IPS-NIHi7 (cell line): ENCODE results near the gene TCHHL1.
"Not testable (repeated sequence)": the region's sequence is repeated elsewhere in the genome, so short reads cannot be mapped to it uniquely, and the experiment has no call there.

ENCODE experiments used
- DNase-seq: peaks from one replicate; pipeline ENCODE4 v3.0.0; 2012; ENCODE audit warnings: mixed read lengths; ENCODE audit errors: extremely low spot score

TCHHL1 gene

GRCh38 chr1:152086760-152087159 lies 2.1 kb downstream of the TCHHL1 start:
- no peak for DNase-seq

- DNase-seq = no peak
Measured at GRCh38 chr1:152084853-152085252, 4.0 kb downstream of the TCHHL1 start.

DNA sequence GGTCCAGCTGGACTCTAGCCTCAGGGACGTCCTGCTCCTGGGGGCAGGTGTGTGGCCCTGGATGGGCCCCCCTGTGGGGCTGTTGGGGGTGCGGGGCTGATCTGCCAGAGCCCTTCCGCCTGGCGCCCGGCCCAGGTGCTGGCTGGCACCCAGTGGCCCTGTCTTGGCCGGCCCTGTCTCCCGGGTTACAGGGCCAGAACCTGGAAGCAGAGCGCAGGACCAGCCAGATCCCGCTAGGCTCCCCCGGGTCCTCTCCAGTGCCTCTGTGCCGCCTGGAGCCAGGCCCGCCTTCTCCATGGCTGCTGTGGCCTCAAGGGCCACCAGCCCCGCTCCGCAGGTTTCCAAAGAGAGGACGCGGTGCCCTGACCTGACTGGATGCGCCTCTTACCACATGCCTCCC lies 7.8 kb downstream of the TCHHL1 start:
- not testable (repeated sequence) for DNase-seq

DNA sequence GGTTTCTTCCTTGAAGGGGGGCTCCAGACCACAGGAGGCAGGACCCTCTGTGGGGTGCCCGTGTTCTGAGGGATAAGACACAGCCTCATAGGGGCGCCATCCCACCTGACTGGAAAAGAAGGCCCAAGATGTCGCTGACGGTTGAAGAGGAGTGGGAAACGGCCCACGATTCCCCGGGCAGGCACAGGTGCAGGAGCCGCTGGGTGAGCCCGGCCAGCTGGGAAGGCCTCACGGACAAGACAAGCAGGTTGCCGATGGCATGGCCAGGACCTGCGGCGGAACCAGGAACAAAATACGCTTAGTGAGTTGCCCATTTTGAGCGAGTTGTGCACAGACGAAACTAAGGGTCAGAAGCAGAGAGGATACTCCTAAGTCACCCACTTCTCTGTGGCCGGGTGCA lies 8.4 kb downstream of the TCHHL1 start:
- not testable (repeated sequence) for DNase-seq

GRCh38 chr1:152078831-152079441 lies 9.9 kb downstream of the TCHHL1 start:
- no peak for DNase-seq

- DNase-seq = no peak
Measured at GRCh38 chr1:152072311-152072710, 16.6 kb downstream of the TCHHL1 start.

DNA sequence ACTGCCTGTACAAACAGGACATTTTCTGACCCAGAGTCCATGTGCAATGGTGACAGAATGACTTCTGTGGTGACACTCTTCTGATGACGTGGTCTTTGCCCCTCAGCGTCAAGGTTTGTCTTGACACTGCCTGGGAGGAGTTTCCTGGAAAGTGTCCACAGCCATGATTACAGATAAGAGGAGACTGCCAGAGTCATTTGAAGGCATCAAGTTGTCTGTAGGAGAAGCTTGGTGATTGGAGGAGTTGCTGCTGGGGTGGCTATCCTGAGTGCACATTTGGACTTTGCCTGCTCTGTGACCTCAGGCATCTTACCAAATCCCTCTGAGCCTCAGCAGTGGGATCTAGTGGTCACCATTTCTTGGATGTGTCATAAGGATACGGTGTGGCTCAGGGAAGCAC lies 17.7 kb downstream of the TCHHL1 start:
- DNase-seq = no peak

DNA sequence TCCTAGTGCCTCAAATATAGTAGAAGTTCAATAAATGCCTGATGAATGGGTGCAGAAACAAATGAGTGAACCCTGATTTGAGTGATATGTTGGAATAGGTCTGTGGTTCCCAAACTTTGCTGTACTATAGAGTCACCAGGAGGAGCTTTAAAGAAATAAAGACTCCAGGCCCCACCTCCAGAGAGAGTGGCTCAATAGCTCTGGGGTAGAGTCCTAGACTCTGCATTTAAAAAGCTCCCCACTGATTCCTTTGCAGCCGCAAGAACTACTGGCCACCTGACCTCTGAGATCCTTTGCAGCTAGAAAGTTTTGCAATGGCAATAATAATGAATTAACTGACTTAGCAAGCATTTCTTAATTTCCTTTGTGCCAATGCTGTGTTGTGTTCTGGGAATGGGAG lies 20.9 kb downstream of the TCHHL1 start:
- no peak for DNase-seq

GRCh38 chr1:152067150-152067549 lies 21.7 kb downstream of the TCHHL1 start:
- DNase-seq = no peak

DNA sequence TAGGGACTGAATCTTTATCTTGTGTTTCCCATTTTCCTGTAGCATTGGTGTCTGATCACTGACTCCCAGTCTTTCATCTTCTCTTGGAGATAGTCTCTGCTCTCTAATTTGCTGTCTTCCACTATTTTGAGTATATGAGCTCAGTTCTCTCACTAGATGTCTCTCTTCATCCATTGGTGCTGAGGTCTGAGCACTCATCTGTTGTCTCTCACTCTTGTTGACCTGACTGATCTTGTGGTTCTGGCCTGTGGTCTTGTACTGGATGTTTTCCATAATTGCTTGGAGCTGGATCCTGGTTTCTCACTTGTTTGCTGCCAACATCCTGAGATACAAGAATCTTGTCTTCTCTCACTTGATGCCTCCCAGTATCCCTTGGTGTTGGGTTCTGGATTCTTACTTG lies 26.9 kb downstream of the TCHHL1 start:
- DNase-seq = no peak

DNA sequence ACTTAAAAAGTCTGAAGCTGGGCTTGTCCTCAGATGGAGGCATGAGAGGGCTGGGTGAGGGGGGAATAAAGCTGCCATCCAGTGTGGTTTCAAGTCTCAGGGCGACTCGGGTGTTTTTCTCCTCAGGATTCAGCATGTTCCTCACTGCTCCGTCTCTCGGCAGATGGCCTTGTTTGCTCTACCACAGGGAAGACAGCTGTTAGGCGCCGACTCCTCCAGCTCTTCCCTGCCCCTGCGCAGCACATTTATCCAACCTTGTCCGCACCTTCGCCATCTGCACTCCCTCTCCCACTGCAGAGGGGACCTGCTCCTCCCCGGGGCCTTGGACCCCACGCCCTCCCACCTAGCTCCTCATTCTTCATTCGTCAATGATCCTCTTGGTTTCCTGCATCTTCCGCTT lies 35.5 kb downstream of the TCHHL1 start:
- DNase-seq = no peak

DNA sequence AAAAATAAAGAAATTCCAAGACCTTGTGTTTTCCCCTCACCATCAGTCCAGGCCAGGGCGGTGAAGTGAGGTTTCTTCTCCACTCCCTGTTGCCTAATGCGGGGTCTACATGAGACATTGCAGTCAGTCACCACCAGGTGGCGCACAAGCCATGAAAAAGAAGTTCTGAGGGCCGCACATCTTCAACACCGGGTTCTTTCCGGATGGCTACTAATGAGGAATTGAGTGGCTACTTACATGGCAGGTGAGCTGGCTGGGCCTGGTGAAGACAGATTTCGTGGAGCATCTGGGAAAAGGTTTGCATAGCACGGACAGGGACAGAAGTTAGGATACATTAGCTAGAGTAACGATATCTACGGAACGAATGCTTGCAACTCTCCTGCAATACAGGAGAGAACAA lies 36.3 kb downstream of the TCHHL1 start:
- DNase-seq = peak; percentile 90

DNA sequence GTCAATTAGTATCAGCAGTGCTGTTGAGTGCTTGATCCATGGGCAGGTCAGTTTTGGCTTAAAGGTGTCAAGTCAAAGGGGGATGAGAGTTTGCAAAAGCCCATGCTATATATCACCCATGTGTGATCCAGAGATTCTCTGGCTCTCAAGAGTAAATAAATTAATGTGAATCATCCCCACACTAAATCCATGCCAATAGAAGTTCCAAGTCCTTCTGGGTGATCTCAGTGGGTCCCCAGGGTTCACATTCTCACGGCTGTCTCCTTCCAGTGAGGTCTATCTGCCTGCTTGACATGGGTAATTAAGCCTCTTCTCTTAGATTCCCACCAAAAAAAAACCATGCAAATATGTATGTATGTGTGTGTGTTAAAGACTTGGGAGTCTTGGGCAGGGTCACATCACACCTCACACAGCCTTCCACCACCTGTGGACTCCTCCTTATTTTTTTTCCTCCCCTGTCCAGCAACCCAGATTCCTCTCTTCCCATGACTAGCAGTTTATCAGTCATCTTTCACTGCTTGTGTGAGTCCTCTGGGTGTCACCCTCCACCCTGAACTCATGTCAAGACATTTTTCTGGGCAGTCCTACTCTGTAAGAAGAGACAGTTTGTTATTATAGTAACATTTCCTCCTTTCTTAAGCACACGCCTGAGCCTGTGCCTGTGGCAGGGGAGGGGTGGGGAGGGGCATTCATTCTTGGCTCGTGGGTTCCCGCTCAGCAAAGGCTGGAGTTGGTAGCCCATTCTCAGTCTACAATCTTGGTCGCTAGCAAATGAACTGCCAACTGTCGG lies 37.8 kb downstream of the TCHHL1 start:
- DNase-seq = no peak

DNA sequence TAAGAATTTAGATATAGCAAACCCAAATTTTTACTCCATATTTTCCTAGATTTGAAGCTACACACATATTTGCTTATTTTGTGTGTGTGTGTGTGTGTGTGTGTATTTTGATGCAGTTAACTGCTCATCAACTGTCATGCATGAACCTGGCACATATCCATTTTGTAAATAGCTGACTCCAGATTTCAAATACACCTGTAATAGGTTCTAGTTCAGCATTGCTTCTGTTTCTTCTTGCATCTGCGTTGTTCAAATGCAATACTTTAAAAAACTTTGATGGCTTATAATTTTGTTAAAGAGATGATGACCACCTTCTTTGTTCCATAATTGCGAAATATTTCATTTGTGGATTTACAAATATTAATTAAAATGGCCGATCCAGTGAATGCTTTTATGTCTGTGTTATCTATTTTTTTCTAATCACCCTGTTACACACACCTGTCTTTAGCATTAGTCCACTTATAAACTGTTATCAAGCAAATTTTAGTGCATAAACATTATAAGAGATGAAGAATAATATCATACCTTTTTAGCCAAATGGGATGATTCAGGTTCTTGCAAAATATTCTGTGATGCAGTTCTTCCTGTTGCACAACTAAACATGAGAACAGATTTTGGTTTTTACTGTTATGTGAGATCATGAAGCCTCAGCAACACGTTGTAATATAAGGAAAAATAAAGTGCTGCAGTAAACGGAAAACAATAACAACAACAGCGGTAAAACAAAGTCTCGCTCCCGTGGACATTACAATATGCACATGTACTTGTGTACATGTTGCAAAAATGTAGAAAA lies 39.4 kb downstream of the TCHHL1 start:
- DNase-seq = no peak

- DNase-seq = no peak
Measured at GRCh38 chr1:152048416-152049009, 40.4 kb downstream of the TCHHL1 start.

GRCh38 chr1:152047730-152048415 lies 41.0 kb downstream of the TCHHL1 start:
- DNase-seq = peak; percentile 85

GRCh38 chr1:152047413-152047729 lies 41.5 kb downstream of the TCHHL1 start:
- no peak for DNase-seq

- no peak for DNase-seq
Measured at GRCh38 chr1:152044386-152044785, 44.5 kb downstream of the TCHHL1 start.

DNA sequence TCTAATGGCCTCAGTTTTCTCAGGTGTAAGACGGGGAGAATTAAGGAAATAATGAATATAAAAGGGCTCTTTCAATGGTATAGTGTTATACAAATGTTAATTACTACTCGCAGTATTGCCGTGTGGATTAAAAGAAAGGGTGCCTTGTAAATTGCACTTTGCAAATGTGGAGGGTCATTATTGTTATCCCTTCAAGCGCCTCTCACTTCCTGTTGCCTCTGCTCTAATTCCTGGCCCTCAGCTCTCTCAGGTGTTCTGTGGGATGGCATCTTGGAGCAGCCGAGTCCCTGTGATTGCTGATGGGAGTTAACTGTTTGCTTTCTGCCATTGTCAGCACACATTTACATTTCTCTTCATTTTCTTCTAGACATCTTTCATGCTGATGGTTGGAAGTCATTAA lies 45.0 kb downstream of the TCHHL1 start:
- DNase-seq = peak; percentile 27

DNA sequence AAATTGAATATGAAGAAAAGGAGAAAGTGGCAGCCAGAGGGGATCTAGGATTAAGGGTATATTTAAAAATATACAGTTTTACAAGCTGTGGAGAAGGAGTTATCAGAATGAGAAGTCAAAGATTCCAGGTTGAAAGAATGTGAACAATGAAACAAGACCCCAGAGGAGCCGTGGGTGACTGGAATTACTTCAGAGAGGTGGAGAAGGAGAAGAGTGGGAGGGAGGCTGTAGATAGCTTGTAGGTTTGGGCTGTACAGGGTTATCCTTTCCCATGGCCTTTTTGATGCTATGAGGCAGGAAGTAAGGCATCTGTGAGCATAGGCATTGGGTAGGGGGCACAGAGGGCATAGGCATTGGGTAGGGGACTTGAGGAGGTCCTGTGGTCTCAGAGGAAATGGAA lies 46.8 kb downstream of the TCHHL1 start:
- no peak for DNase-seq

GRCh38 chr1:152039886-152040285 lies 49.0 kb downstream of the TCHHL1 start:
- no peak for DNase-seq

DNA sequence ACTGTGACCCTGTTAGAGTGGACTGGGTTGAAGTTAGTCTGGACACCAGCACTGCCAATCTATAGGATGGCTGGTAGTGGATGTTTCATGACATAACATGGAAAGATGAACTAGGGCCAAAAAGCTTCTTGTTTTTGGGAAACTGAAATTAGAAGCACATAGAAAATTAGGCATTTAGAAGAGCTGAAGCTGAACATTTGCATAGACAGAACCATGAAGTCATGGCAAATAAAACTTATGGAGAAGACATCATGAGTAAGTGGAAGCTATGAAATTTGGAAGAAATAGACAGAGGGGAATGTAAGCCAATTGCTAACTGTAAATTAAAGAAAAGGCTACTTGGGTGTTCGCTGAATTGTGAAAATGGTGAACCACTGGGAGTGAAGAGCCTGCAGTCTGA lies 49.4 kb downstream of the TCHHL1 start:
- no peak for DNase-seq
